GM12878 (cell line): ENCODE results near the gene SLC22A23. TPM values are rescaled to one million over a fixed set of nuclear protein-coding genes. Genes with fewer than 3 reads are reported as not detected.

Experiments used
- ATAC-seq: fragments of 200-7000 bp; cut with Tn5 transposase; 3 replicates; pipeline ENCODE4 v1.9.1; 2020; ENCODE audit warnings: mild to moderate bottlenecking, moderate library complexity
- BruUV-seq: library from RNA; stranded (reverse); fragments of 400-500 nt; replicated peaks from 2 replicates; lab custom pipeline; 2021; lab: Mats Ljungman, UMichigan
- CTCF ChIA-PET: fragments of 300-600 bp; sonication (Branson Sonifier 250); formaldehyde crosslinking; extraction: SDS; loops from one replicate; lab custom pipeline; 2021; ENCODE audit warnings: inconsistent platforms; lab: Yijun Ruan, JAX
- POLR2A ChIA-PET: fragments of 350-600 bp; formaldehyde crosslinking; extraction: SDS; loops from one replicate; lab custom pipeline; 2021; ENCODE audit warnings: inconsistent platforms; lab: Charles Lee
- RAD21 ChIA-PET: fragments of 300-600 bp; sonication (Branson Sonifier 250); formaldehyde crosslinking; loops from one replicate; lab custom pipeline; 2023; ENCODE audit warnings: antibody characterized with exemption; ENCODE audit not compliant: unreplicated experiment; lab: Charles Lee
- SMC1A ChIA-PET: fragments of 300-600 bp; sonication (Branson Sonifier 250); formaldehyde crosslinking; loops from one replicate; lab custom pipeline; 2023; ENCODE audit not compliant: unreplicated experiment, uncharacterized antibody; lab: Charles Lee
- DNase-seq: peaks from one replicate; pipeline ENCODE4 v3.0.0-alpha.2; 2011; ENCODE audit warnings: low read depth, low spot score
- FAIRE-seq: peaks from 3 replicates; lab custom pipeline; 2011; peaks lifted over from hg19 to GRCh38; lab: Jason Lieb, UNC
- H2AFZ ChIP-seq: 2 replicates; pipeline ENCODE4 v1.6.0; 2011; ENCODE audit warnings: low read depth, low read length, control low read depth; ENCODE audit not compliant: control insufficient read depth
- H3K27ac ChIP-seq: 2 replicates; pipeline ENCODE4 v1.5.1; 2011; ENCODE audit warnings: control low read depth; ENCODE audit not compliant: control insufficient read depth, insufficient read depth
- H3K27me3 ChIP-seq, 2 experiments: replicated peaks in 1 of 2; 2 replicates each; pipeline versions ENCODE4 v1.6.0 to v1.6.1; 2011; ENCODE audit warnings: low read length in 1 of 2; ENCODE audit not compliant: control insufficient read depth in 2 of 2, insufficient read depth in 2 of 2
- H3K36me3 ChIP-seq, 2 experiments: 2 replicates each; pipeline ENCODE4 v1.5.1; 2011; ENCODE audit warnings: low read length in 1 of 2; ENCODE audit not compliant: control insufficient read depth in 2 of 2, insufficient read depth in 2 of 2
- H3K4me1 ChIP-seq: 2 replicates; pipeline ENCODE4 v1.6.1; 2011; ENCODE audit warnings: mild to moderate bottlenecking, low read length, moderate library complexity, mixed read lengths; ENCODE audit not compliant: control insufficient read depth, insufficient read depth
- H3K4me2 ChIP-seq: 2 replicates; pipeline ENCODE4 v1.6.0; 2011; ENCODE audit warnings: control low read depth; ENCODE audit not compliant: control insufficient read depth, insufficient read depth
- H3K4me3 ChIP-seq: fragments of 200-600 bp; sonication (generic); 2 replicates; pipeline ENCODE4 v1.5.1; 2016
- H3K79me2 ChIP-seq: 2 replicates; pipeline ENCODE4 v1.6.0; 2011; ENCODE audit warnings: low read length; ENCODE audit not compliant: control insufficient read depth, insufficient read depth
- H3K9ac ChIP-seq: 2 replicates; pipeline ENCODE4 v1.8.0; 2011; ENCODE audit warnings: low read length, control low read depth, mixed read lengths; ENCODE audit not compliant: control insufficient read depth, insufficient read depth
- H3K9me3 ChIP-seq: replicated peaks from 3 replicates; pipeline ENCODE4 v1.5.1; 2011; ENCODE audit warnings: mild to moderate bottlenecking, low read length; ENCODE audit not compliant: control insufficient read depth, insufficient read depth
- H4K20me1 ChIP-seq: 2 replicates; pipeline ENCODE4 v1.6.0; 2011; ENCODE audit not compliant: control insufficient read depth, insufficient read depth
- CEBPB ChIP-seq, 2 experiments: fragments of 150-350 bp in 1 of 2; IDR thresholded peaks; 2 replicates each; pipeline ENCODE4 v1.6.1; 2012 to 2014; ENCODE audit warnings: low read depth in 2 of 2, low read length in 2 of 2, borderline replicate concordance in 1 of 2, inconsistent platforms in 1 of 2
- DPF2 ChIP-seq: fragments of 450-650 bp; IDR thresholded peaks from 2 replicates; pipeline ENCODE4 v1.6.1; 2017; ENCODE audit warnings: mild to moderate bottlenecking
- GABPA ChIP-seq: IDR thresholded peaks from 2 replicates; pipeline ENCODE4 v1.6.1; 2014; ENCODE audit warnings: antibody characterized with exemption, low read depth, mild to moderate bottlenecking, inconsistent platforms
- HDGF ChIP-seq: fragments of 450-650 bp; IDR thresholded peaks from 2 replicates; pipeline ENCODE4 v1.6.1; 2016; ENCODE audit warnings: antibody characterized with exemption
- MEF2A ChIP-seq: IDR thresholded peaks from 2 replicates; pipeline ENCODE4 v1.6.1; 2011; ENCODE audit warnings: low read depth, mild to moderate bottlenecking, low read length, moderate library complexity; ENCODE audit not compliant: insufficient read depth
- MEF2B ChIP-seq: fragments of 450-650 bp; IDR thresholded peaks from 2 replicates; pipeline ENCODE4 v1.6.1; 2018; ENCODE audit warnings: mild to moderate bottlenecking, moderate library complexity; ENCODE audit not compliant: partially characterized antibody, poor library complexity, severe bottlenecking
- NBN ChIP-seq: fragments of 450-650 bp; IDR thresholded peaks from 2 replicates; pipeline ENCODE4 v1.6.1; 2016
- NFIC ChIP-seq: IDR thresholded peaks from 2 replicates; pipeline ENCODE4 v1.6.1; 2012; ENCODE audit warnings: low read depth, mild to moderate bottlenecking, inconsistent platforms, low read length, moderate library complexity
- POLR2A ChIP-seq: IDR thresholded peaks from 2 replicates; pipeline ENCODE4 v1.6.1; 2011; ENCODE audit warnings: low read depth, mild to moderate bottlenecking, low read length
- RUNX3 ChIP-seq: IDR thresholded peaks from 2 replicates; pipeline ENCODE4 v1.6.1; 2012; ENCODE audit warnings: low read length, inconsistent platforms
- SRF ChIP-seq, 2 experiments: IDR thresholded peaks; 2 replicates each; pipeline ENCODE4 v1.6.1; 2011; ENCODE audit warnings: low read depth in 2 of 2, low read length in 2 of 2, mild to moderate bottlenecking in 1 of 2, moderate library complexity in 1 of 2
- ZNF207 ChIP-seq: fragments of 450-650 bp; IDR thresholded peaks from 2 replicates; pipeline ENCODE4 v1.6.1; 2014; ENCODE audit warnings: antibody characterized with exemption, mild to moderate bottlenecking, borderline replicate concordance
- ZNF217 ChIP-seq: fragments of 450-650 bp; IDR thresholded peaks from 2 replicates; pipeline ENCODE4 v1.6.1; 2017; ENCODE audit warnings: antibody characterized with exemption, mild to moderate bottlenecking
- WGBS: methylation state at CpG from one replicate; pipeline ENCODE4 v1.1.6; 2016; ENCODE audit warnings: low lambda C conversion rate; ENCODE audit not compliant: insufficient replicate concordance, insufficient coverage; ENCODE audit errors: missing lambda C conversion rate; 5-methylcytosine and 5-hydroxymethylcytosine counted together
- in situ Hi-C: fragments of 300-500 bp; cut with MboI; formaldehyde crosslinking; loops from 9 replicates; pipeline ENCODE4 v1.14.3; 2018; ENCODE audit warnings: mixed read lengths
- intact Hi-C: fragments of 100-400 bp; cut with micrococcal nuclease; formaldehyde crosslinking; loops from one replicate; pipeline ENCODE4 v1.14.2; 2022; ENCODE audit not compliant: unreplicated experiment
- polyA plus RNA-seq, 11 experiments: library from polyadenylated mRNA; depleted of rRNA in 4 of 11; unstranded in 6 of 11; stranded (reverse) in 5 of 11; fragments of >200 nt; fragmentation: Nextera tagmentation in 4 of 11; fragmentation: Illumina TruSeq in 1 of 11; extraction: Ambion mirVana in 4 of 11; extraction: Trizol in 1 of 11; gene quantifications; 1 replicate in 1 of 11; 2 replicates in 10 of 11; pipeline versions ENCODE4 v1.2.1 to v1.2.3, GENCODE V29; 2011 to 2016; ENCODE audit warnings: inconsistent platforms in 2 of 11, missing spikeins in 2 of 11, low read depth in 1 of 11
- total RNA-seq, 4 experiments: library from RNA; depleted of rRNA in 3 of 4; stranded (reverse); fragments of >200 nt in 3 of 4; fragmentation: Illumina TruSeq in 1 of 4; extraction: Trizol in 1 of 4; gene quantifications; 2 replicates each; pipeline versions ENCODE4 v1.2.1 to v1.2.3, GENCODE V29; 2013 to 2021
- TF ChIP-seq, protein P1 (sequence below): fragments of 450-650 bp; formaldehyde crosslinking; IDR thresholded peaks from 2 replicates; pipeline ENCODE4 v1.5.0; 2022; ENCODE audit warnings: mild to moderate bottlenecking, missing genetic modification characterization
- TF ChIP-seq, protein P2 (sequence below): IDR thresholded peaks from 2 replicates; pipeline ENCODE4 v1.6.1; 2011; ENCODE audit warnings: low read depth, low read length, improper control_type of control experiment, borderline replicate concordance
- TF ChIP-seq, protein P3 (sequence below): IDR thresholded peaks from 2 replicates; pipeline ENCODE4 v1.6.1; 2012; ENCODE audit warnings: low read depth, low read length, improper control_type of control experiment

SLC22A23 gene
- total and polyA plus RNA-seq, 10 of the 15 experiments (the other 5 are each of a cell fraction or from before 2014, with no cell fraction given), result 0.20 to 2.4 (median 0.74) TPM

DNA sequence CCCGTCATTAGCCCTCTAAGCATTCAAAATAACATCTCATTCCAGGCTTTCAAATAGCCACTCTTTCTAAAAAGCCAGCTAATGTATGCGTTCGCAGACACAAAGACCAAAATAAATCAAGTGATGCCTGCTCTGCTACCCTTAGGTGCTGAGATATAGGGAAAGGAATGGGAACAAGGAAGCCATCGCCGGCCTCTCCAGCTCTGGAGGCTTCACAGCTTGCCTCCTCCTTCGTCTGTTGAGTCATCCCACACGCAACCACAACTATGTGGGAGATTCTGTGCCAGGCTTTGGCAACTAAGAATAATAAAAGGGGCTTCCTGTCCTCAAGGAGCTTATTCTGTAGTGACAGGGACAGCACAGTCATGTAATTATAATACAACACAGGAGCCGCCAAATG is 27.3 kb upstream of the SLC22A23 start:
- no peak for TF ChIP-seq SRF (IDR thresholded peaks at IDR 0.05; ENCODE audit: low read depth in 2 of 2, low read length in 2 of 2)
- TF ChIP-seq NFIC, result no peak
- TF ChIP-seq POLR2A, result no peak
- TF ChIP-seq, protein P1, sequence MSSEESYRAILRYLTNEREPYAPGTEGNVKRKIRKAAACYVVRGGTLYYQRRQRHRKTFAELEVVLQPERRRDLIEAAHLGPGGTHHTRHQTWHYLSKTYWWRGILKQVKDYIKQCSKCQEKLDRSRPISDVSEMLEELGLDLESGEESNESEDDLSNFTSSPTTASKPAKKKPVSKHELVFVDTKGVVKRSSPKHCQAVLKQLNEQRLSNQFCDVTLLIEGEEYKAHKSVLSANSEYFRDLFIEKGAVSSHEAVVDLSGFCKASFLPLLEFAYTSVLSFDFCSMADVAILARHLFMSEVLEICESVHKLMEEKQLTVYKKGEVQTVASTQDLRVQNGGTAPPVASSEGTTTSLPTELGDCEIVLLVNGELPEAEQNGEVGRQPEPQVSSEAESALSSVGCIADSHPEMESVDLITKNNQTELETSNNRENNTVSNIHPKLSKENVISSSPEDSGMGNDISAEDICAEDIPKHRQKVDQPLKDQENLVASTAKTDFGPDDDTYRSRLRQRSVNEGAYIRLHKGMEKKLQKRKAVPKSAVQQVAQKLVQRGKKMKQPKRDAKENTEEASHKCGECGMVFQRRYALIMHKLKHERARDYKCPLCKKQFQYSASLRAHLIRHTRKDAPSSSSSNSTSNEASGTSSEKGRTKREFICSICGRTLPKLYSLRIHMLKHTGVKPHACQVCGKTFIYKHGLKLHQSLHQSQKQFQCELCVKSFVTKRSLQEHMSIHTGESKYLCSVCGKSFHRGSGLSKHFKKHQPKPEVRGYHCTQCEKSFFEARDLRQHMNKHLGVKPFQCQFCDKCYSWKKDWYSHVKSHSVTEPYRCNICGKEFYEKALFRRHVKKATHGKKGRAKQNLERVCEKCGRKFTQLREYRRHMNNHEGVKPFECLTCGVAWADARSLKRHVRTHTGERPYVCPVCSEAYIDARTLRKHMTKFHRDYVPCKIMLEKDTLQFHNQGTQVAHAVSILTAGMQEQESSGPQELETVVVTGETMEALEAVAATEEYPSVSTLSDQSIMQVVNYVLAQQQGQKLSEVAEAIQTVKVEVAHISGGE, result no peak
- TF ChIP-seq HDGF, result no peak
- TF ChIP-seq NBN, result no peak
- TF ChIP-seq GABPA, result no peak
- no peak for TF ChIP-seq CEBPB (IDR thresholded peaks at IDR 0.05; ENCODE audit: borderline replicate concordance in 1 of 2, low read depth in 2 of 2, low read length in 2 of 2)
- no peak for TF ChIP-seq RUNX3
- TF ChIP-seq, protein P2, sequence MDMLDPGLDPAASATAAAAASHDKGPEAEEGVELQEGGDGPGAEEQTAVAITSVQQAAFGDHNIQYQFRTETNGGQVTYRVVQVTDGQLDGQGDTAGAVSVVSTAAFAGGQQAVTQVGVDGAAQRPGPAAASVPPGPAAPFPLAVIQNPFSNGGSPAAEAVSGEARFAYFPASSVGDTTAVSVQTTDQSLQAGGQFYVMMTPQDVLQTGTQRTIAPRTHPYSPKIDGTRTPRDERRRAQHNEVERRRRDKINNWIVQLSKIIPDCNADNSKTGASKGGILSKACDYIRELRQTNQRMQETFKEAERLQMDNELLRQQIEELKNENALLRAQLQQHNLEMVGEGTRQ, result no peak
- TF ChIP-seq ZNF217, result no peak
- no peak for TF ChIP-seq ZNF207
- TF ChIP-seq MEF2B, result no peak
- no peak for TF ChIP-seq MEF2A
- TF ChIP-seq DPF2, result no peak
- TF ChIP-seq, protein P3, sequence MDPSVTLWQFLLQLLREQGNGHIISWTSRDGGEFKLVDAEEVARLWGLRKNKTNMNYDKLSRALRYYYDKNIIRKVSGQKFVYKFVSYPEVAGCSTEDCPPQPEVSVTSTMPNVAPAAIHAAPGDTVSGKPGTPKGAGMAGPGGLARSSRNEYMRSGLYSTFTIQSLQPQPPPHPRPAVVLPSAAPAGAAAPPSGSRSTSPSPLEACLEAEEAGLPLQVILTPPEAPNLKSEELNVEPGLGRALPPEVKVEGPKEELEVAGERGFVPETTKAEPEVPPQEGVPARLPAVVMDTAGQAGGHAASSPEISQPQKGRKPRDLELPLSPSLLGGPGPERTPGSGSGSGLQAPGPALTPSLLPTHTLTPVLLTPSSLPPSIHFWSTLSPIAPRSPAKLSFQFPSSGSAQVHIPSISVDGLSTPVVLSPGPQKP, result no peak
- POLR2A ChIA-PET, result no interaction called here
- intact Hi-C loops (no loop called here), in situ Hi-C loops (no loop called here)
- ATAC-seq (no peak), DNase-seq (no peak), FAIRE-seq (no peak)
- H3K4me3 ChIP-seq, result no peak overlapping the region
- H3K9ac ChIP-seq, result no peak overlapping the region
- H3K27ac ChIP-seq, result no peak overlapping the region
- no peak overlapping the region for H2AFZ ChIP-seq
- no peaks in the 10 kb centered on the region for H4K20me1 ChIP-seq
- BruUV-seq, result no TSS peak
- no peaks in the 10 kb centered on the region; the same call in 2 of the 3 replicates for H3K9me3 ChIP-seq
- H3K79me2 ChIP-seq, result no peaks in the 10 kb centered on the region
- SMC1A ChIA-PET, result no interaction called here
- no peaks in the 10 kb centered on the region for H3K36me3 ChIP-seq
- H3K4me1 ChIP-seq, result no peaks in the 10 kb centered on the region
- RAD21 ChIA-PET, result no interaction called here
- H3K4me2 ChIP-seq, result no peak overlapping the region
- WGBS, result 47% methylated on average over 8 of the region's 8 CpGs
- CTCF ChIA-PET, result no interaction called here
- peaks cover 0 to 1% of the 10 kb centered on the region in 2 experiments; a peak in 3 of 4 replicates for H3K27me3 ChIP-seq
